Ovary (tissue), 3 donors: ENCODE measurements around the gene ATXN1.

Experiments used
- EP300 ChIP-seq: sonication (generic); formaldehyde crosslinking; IDR thresholded peaks from one replicate; pipeline ENCODE4 v1.6.1; 2017; ENCODE audit warnings: antibody characterized with exemption
- TF ChIP-seq, protein P1 (sequence below), 3 donors: fragments of 450-650 bp in 2 of 3; fragments of 200-600 bp in 1 of 3; IDR thresholded peaks; one replicate each; pipeline versions ENCODE4 v1.5.1 to v1.8.0; 2016 to 2022; ENCODE audit warnings: antibody characterized with exemption in 3 of 3, mild to moderate bottlenecking in 1 of 3
- donor health status: DM: no; HTN: no; CAD: no.

- TF ChIP-seq, protein P1, sequence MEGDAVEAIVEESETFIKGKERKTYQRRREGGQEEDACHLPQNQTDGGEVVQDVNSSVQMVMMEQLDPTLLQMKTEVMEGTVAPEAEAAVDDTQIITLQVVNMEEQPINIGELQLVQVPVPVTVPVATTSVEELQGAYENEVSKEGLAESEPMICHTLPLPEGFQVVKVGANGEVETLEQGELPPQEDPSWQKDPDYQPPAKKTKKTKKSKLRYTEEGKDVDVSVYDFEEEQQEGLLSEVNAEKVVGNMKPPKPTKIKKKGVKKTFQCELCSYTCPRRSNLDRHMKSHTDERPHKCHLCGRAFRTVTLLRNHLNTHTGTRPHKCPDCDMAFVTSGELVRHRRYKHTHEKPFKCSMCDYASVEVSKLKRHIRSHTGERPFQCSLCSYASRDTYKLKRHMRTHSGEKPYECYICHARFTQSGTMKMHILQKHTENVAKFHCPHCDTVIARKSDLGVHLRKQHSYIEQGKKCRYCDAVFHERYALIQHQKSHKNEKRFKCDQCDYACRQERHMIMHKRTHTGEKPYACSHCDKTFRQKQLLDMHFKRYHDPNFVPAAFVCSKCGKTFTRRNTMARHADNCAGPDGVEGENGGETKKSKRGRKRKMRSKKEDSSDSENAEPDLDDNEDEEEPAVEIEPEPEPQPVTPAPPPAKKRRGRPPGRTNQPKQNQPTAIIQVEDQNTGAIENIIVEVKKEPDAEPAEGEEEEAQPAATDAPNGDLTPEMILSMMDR (IDR thresholded peaks at IDR 0.05), result no peak
- TF ChIP-seq EP300, result no peak
These were observed 348.3 kb downstream of the ATXN1 start for GRCh38 chr6:16412982-16413381.
